GM12878 (cell line): ENCODE results near the gene NOD2. TPM values are rescaled to one million over a fixed set of nuclear protein-coding genes. Genes with fewer than 3 reads are reported as not detected.

Experiments used
- ATAC-seq: fragments of 200-7000 bp; cut with Tn5 transposase; 3 replicates; pipeline ENCODE4 v1.9.1; 2020; ENCODE audit warnings: mild to moderate bottlenecking, moderate library complexity
- BruUV-seq: library from RNA; stranded (reverse); fragments of 400-500 nt; replicated peaks from 2 replicates; lab custom pipeline; 2021; lab: Mats Ljungman, UMichigan
- CTCF ChIA-PET: fragments of 300-600 bp; sonication (Branson Sonifier 250); formaldehyde crosslinking; extraction: SDS; loops from one replicate; lab custom pipeline; 2021; ENCODE audit warnings: inconsistent platforms; lab: Yijun Ruan, JAX
- POLR2A ChIA-PET: fragments of 350-600 bp; formaldehyde crosslinking; extraction: SDS; loops from one replicate; lab custom pipeline; 2021; ENCODE audit warnings: inconsistent platforms; lab: Charles Lee
- RAD21 ChIA-PET: fragments of 300-600 bp; sonication (Branson Sonifier 250); formaldehyde crosslinking; loops from one replicate; lab custom pipeline; 2023; ENCODE audit warnings: antibody characterized with exemption; ENCODE audit not compliant: unreplicated experiment; lab: Charles Lee
- SMC1A ChIA-PET: fragments of 300-600 bp; sonication (Branson Sonifier 250); formaldehyde crosslinking; loops from one replicate; lab custom pipeline; 2023; ENCODE audit not compliant: unreplicated experiment, uncharacterized antibody; lab: Charles Lee
- DNase-seq: peaks from one replicate; pipeline ENCODE4 v3.0.0-alpha.2; 2011; ENCODE audit warnings: low read depth, low spot score
- FAIRE-seq: peaks from 3 replicates; lab custom pipeline; 2011; peaks lifted over from hg19 to GRCh38; lab: Jason Lieb, UNC
- H2AFZ ChIP-seq: 2 replicates; pipeline ENCODE4 v1.6.0; 2011; ENCODE audit warnings: low read depth, low read length, control low read depth; ENCODE audit not compliant: control insufficient read depth
- H3K27ac ChIP-seq: 2 replicates; pipeline ENCODE4 v1.5.1; 2011; ENCODE audit warnings: control low read depth; ENCODE audit not compliant: control insufficient read depth, insufficient read depth
- H3K27me3 ChIP-seq, 2 experiments: replicated peaks in 1 of 2; 2 replicates each; pipeline versions ENCODE4 v1.6.0 to v1.6.1; 2011; ENCODE audit warnings: low read length in 1 of 2; ENCODE audit not compliant: control insufficient read depth in 2 of 2, insufficient read depth in 2 of 2
- H3K36me3 ChIP-seq, 2 experiments: 2 replicates each; pipeline ENCODE4 v1.5.1; 2011; ENCODE audit warnings: low read length in 1 of 2; ENCODE audit not compliant: control insufficient read depth in 2 of 2, insufficient read depth in 2 of 2
- H3K4me1 ChIP-seq: 2 replicates; pipeline ENCODE4 v1.6.1; 2011; ENCODE audit warnings: mild to moderate bottlenecking, low read length, moderate library complexity, mixed read lengths; ENCODE audit not compliant: control insufficient read depth, insufficient read depth
- H3K4me2 ChIP-seq: 2 replicates; pipeline ENCODE4 v1.6.0; 2011; ENCODE audit warnings: control low read depth; ENCODE audit not compliant: control insufficient read depth, insufficient read depth
- H3K4me3 ChIP-seq: fragments of 200-600 bp; sonication (generic); 2 replicates; pipeline ENCODE4 v1.5.1; 2016
- H3K79me2 ChIP-seq: 2 replicates; pipeline ENCODE4 v1.6.0; 2011; ENCODE audit warnings: low read length; ENCODE audit not compliant: control insufficient read depth, insufficient read depth
- H3K9ac ChIP-seq: 2 replicates; pipeline ENCODE4 v1.8.0; 2011; ENCODE audit warnings: low read length, control low read depth, mixed read lengths; ENCODE audit not compliant: control insufficient read depth, insufficient read depth
- H3K9me3 ChIP-seq: replicated peaks from 3 replicates; pipeline ENCODE4 v1.5.1; 2011; ENCODE audit warnings: mild to moderate bottlenecking, low read length; ENCODE audit not compliant: control insufficient read depth, insufficient read depth
- H4K20me1 ChIP-seq: 2 replicates; pipeline ENCODE4 v1.6.0; 2011; ENCODE audit not compliant: control insufficient read depth, insufficient read depth
- GATAD2B ChIP-seq: fragments of 450-650 bp; conservative IDR thresholded peaks from 2 replicates; pipeline ENCODE4 v1.6.1; 2017; ENCODE audit warnings: low read depth, mild to moderate bottlenecking, moderate library complexity
- NR2F1 ChIP-seq: fragments of 450-650 bp; conservative IDR thresholded peaks from 2 replicates; pipeline ENCODE4 v1.6.1; 2017; ENCODE audit warnings: mild to moderate bottlenecking
- SP1 ChIP-seq: IDR thresholded peaks from one replicate; pipeline ENCODE4 v1.6.1; 2011; ENCODE audit warnings: low read depth, low read length
- TBL1XR1 ChIP-seq: IDR thresholded peaks from 2 replicates; pipeline ENCODE4 v1.6.1; 2012; ENCODE audit warnings: low read depth, low read length, improper control_type of control experiment
- WGBS: methylation state at CpG from one replicate; pipeline ENCODE4 v1.1.6; 2016; ENCODE audit warnings: low lambda C conversion rate; ENCODE audit not compliant: insufficient replicate concordance, insufficient coverage; ENCODE audit errors: missing lambda C conversion rate; 5-methylcytosine and 5-hydroxymethylcytosine counted together
- in situ Hi-C: fragments of 300-500 bp; cut with MboI; formaldehyde crosslinking; loops from 9 replicates; pipeline ENCODE4 v1.14.3; 2018; ENCODE audit warnings: mixed read lengths
- intact Hi-C: fragments of 100-400 bp; cut with micrococcal nuclease; formaldehyde crosslinking; loops from one replicate; pipeline ENCODE4 v1.14.2; 2022; ENCODE audit not compliant: unreplicated experiment
- polyA plus RNA-seq, 11 experiments: library from polyadenylated mRNA; depleted of rRNA in 4 of 11; unstranded in 6 of 11; stranded (reverse) in 5 of 11; fragments of >200 nt; fragmentation: Nextera tagmentation in 4 of 11; fragmentation: Illumina TruSeq in 1 of 11; extraction: Ambion mirVana in 4 of 11; extraction: Trizol in 1 of 11; gene quantifications; 1 replicate in 1 of 11; 2 replicates in 10 of 11; pipeline versions ENCODE4 v1.2.1 to v1.2.3, GENCODE V29; 2011 to 2016; ENCODE audit warnings: inconsistent platforms in 2 of 11, missing spikeins in 2 of 11, low read depth in 1 of 11
- total RNA-seq, 4 experiments: library from RNA; depleted of rRNA in 3 of 4; stranded (reverse); fragments of >200 nt in 3 of 4; fragmentation: Illumina TruSeq in 1 of 4; extraction: Trizol in 1 of 4; gene quantifications; 2 replicates each; pipeline versions ENCODE4 v1.2.1 to v1.2.3, GENCODE V29; 2013 to 2021

NOD2 gene
- total and polyA plus RNA-seq, 10 of the 15 experiments (the other 5 are each of a cell fraction or from before 2014, with no cell fraction given) = 1.0 to 18.6 (median 6.7) TPM

GRCh38 chr16:50745940-50746339 lies 52.5 kb downstream of the NOD2 start:
- Histone ChIP-seq H3K9me3 (no peaks in the 10 kb centered on the region), H3K4me3 (peak overlapping the region; percentile 39; the same call in 1 of the 2 replicates), H3K4me2 (peak overlapping the region; percentile 79), H4K20me1 (no peaks in the 10 kb centered on the region), H3K36me3 (peaks cover 0 to 5% of the 10 kb centered on the region in 2 experiments; a peak in 1 of 4 replicates), H3K9ac (peak overlapping the region; percentile 30), H3K4me1 (peaks cover 24% of the 10 kb centered on the region), H3K79me2 (peaks cover 78% of the 10 kb centered on the region), H2AFZ (no peak overlapping the region), H3K27me3 (no peaks in the 10 kb centered on the region), H3K27ac (peak overlapping the region; percentile 75; the same call in 1 of the 2 replicates)
- ChIA-PET SMC1A (interaction anchor here (0.7 to 19.1 kb wide), 22 partner anchors 8 to 679 kb away, joined by 3 to 600 read pairs (median 4); partner anchors contain the start of genes NOD2 and SNX20), RAD21 (interaction anchor here (0.6 to 13.0 kb wide), 20 partner anchors 9 to 788 kb away, joined by 3 to 578 read pairs (median 4); partner anchors contain the start of genes CNEP1R1, NOD2 and SNX20), CTCF (interaction anchor here (0.9 to 15.3 kb wide), 25 partner anchors 9 to 721 kb away, joined by 3 to 636 read pairs (median 6); partner anchors contain the start of genes CNEP1R1 and SNX20), POLR2A (interaction anchor here (1.0 to 7.2 kb wide), 9 partner anchors 10 to 79 kb away, joined by 3 to 104 read pairs (median 17); partner anchors contain the start of genes NOD2 and SNX20)
- BruUV-seq = no TSS peak
- in situ Hi-C loops (no loop called here), intact Hi-C loops (loop anchor here (2.0 to 10.0 kb wide), 5 partner anchors 61 to 591 kb away; partner anchors contain the start of genes BRD7, NKD1 and TENT4B)
- no peak for FAIRE-seq
- ATAC-seq = no peak
- TF ChIP-seq TBL1XR1 (no peak), NR2F1 (no peak), GATAD2B (no peak), SP1 (no peak)
- no peak for DNase-seq
- WGBS = 72% methylated on average over 4 of the region's 4 CpGs
